GM19099 (cell line): ENCODE results near the gene SLK.

ENCODE experiments used
- POLR2A ChIP-seq: IDR thresholded peaks from 3 replicates; pipeline ENCODE4 v1.6.1; 2011; ENCODE audit warnings: low read depth; ENCODE audit not compliant: insufficient read length; ENCODE audit errors: extremely low read depth

Gene SLK

GRCh38 chr10:103969857-103970627 lies 3.1 kb downstream of the SLK start:
- TF ChIP-seq POLR2A, result no peak

DNA sequence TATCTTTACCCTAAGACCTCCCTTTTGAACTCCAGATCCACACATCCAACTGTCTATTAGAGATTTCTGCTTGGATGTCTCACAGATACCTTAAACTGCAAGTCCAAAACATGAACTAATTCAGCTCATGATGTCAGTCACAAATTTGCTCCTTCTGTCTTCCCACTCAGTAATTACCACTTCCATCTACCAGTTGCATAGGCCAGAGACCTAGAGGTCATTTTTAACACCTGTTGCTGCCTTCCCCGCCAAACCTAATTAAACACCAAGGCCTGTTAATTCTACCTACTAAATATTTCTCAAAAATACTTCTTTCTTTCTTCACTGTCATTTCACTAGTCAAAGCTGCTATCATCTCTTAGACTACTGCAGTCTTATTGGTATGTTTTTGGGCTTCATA lies 8.2 kb downstream of the SLK start:
- TF ChIP-seq POLR2A, result no peak

GRCh38 chr10:103977204-103977603 lies 10.3 kb downstream of the SLK start:
- no peak for TF ChIP-seq POLR2A

- no peak for TF ChIP-seq POLR2A
These were observed 12.6 kb downstream of the SLK start for GRCh38 chr10:103979530-103979929.

DNA sequence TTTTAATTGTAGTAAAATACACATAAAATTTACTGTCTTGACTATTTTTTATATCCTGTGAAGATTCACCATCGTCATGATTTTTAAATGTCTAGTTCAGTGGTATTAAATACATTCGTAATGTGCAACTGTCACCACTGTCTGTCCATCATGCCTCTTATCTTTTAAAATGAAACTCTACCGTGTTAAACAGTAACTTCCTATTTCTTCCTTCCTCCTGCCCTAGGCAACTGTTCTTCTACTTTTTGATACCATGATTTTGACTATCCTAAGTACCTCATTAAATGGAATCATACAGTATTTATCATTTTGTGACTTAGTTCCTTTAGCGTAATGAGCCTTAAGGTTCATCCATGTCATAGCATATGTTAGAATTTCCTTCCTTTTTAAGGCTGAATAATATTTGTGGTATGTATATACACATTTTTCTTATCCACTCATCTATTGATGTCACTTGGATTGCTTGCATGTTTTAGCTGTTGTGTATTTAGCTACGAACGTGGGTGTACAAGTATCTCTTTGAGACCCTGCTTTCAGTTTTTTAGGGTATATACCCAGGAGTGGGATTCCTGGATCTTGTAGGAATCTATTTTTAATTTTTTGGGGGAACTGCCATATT lies 13.5 kb downstream of the SLK start:
- TF ChIP-seq POLR2A, result no peak

- no peak for TF ChIP-seq POLR2A
These were observed 15.7 kb downstream of the SLK start for GRCh38 chr10:103982639-103983038.

- no peak for TF ChIP-seq POLR2A
These were observed 16.5 kb downstream of the SLK start for GRCh38 chr10:103983367-103983911.

GRCh38 chr10:103985726-103986125 lies 18.8 kb downstream of the SLK start:
- TF ChIP-seq POLR2A, result no peak

DNA sequence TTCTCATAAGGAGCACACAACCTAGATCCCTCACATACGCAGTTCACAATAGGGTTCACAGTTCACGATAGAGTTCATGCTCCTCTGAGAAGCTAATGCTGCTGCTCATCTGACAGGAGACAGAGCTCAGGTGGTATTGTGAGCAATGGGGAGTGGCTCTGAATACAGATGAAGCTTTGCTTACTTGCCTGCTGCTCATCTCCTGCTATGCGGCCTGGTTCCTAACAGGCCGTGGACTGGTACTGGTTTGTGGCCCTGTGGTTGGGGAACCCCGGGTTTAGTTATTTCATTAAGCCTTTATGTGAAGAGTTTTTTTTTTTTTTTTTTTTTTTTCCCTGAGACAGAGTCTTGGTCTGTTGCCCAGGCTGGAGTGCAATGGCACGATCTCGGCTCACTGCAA lies 19.4 kb downstream of the SLK start:
- no peak for TF ChIP-seq POLR2A

DNA sequence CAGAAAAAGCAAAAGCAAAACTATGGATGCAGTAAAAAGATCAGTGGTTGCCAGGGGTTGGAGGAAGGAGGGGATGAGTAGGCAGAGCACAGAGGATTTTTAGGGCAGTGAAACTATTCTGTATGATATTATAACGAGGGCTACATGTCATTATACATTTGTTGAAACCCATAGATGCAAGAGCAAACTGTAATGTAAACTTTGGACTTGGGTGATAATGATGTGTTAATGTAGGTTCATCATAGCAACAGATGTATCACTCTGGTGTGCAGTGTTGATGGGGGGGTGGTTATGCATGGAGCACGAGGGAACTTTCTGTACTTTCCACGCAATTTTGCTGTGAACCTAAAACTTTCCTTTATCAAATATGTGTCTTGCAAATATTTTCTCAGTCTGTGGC lies 23.2 kb downstream of the SLK start:
- no peak for TF ChIP-seq POLR2A

DNA sequence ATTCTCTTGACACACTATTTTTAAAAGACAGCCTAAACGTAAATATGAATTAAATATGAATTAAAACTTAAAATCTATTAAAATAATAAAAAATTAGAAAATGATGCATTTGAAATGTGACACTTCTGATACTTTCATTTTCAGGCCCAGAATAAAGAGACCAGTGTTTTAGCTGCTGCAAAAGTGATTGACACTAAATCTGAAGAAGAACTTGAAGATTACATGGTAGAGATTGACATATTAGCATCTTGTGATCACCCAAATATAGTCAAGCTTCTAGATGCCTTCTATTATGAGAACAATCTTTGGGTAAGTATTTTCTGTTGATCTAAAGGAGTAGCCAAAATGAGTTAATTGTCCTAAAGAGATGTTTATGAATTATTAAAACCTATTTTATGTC lies 23.6 kb downstream of the SLK start:
- TF ChIP-seq POLR2A, result no peak

GRCh38 chr10:103991393-103992128 lies 24.6 kb downstream of the SLK start:
- TF ChIP-seq POLR2A, result no peak

DNA sequence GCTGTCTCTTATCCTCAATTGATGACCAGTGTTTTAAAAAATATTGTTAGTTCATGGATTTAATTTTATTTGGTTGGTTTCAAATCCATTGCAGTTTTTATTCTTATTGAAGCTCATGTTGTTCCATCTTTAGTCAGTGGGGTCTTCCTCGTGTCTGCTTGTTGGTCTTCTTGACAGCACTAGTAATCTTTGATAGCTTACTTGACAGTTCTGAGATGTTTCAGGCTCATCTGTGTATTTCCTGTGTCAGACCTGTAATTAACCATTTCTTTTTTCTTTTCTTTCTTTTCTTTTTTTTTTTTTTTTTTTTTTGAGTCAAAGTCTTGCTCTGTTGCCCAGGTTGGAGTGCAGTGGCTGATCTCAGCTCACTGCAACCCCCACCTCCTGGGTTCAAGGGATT lies 28.2 kb downstream of the SLK start:
- TF ChIP-seq POLR2A, result no peak

- no peak for TF ChIP-seq POLR2A
These were observed 31.9 kb downstream of the SLK start for GRCh38 chr10:103998805-103999204.

DNA sequence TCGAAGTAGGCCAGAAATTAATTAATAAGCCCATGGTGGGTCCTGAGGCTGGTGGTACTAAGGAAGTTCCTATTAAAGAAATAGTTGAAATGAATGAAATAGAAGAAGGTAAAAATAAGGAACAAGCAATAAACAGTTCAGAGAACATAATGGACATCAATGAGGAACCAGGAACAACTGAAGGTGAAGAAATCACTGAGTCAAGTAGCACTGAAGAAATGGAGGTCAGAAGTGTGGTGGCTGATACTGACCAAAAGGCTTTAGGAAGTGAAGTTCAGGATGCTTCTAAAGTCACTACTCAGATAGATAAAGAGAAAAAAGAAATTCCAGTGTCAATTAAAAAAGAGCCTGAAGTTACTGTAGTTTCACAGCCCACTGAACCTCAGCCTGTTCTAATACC lies 36.0 kb downstream of the SLK start:
- no peak for TF ChIP-seq POLR2A

DNA sequence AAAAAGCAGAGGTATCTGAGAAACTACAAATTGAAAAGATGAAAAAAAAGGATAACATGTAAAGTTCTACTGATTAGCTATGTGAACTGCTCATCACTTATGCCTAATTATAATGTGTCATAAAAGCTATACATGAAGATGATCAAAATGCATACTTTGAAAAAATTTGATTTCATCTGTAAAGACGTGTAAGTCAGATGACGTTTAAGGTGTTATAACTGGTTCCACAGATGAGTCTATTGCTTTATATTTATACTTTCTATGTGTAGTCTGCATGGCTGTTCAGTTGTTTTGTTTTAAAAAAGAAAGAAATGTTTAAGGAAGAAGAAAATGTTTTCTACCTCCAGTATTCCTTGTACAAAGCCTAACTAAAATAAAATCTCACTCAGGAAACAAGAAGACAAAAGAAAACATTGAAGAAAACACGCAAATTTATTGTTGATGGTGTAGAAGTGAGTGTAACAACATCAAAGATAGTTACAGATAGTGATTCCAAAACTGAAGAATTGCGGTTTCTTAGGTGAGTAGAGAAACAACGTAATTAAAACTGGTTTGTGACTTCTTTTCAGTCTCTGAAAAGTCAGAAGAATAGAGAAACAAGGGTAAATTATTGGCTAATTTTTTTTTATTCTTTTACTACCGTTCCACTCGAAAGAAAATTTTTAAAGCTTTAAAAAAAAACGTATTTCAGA lies 38.4 kb downstream of the SLK start:
- no peak for TF ChIP-seq POLR2A

DNA sequence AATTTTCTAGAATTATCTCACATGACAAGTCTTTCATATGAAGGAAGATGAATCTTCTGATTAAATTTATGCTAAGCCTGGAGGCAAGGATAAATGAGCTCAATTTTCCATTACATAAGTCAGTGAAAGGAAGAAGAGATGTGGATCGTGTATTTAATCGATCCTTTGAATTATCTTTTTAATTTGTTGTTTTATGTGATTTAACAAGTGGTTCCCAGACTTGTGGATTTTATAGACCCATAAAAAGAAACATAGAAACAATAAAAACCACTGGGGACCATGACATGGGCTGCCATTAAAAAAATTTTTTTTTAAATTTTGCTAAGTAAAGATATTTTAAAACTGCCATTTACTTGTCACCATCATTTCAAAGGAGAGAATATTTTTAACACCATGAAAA lies 45.0 kb downstream of the SLK start:
- no peak for TF ChIP-seq POLR2A
